ENCODE data around the gene CSNK1E.

Gene CSNK1E

GRCh38 chr22:38282397-38282796 is 34.8 kb downstream of the CSNK1E start:
- in situ Hi-C loops (cut with HindIII; ENCODE audit: low sequenced_read_pairs) = no loop called here

DNA sequence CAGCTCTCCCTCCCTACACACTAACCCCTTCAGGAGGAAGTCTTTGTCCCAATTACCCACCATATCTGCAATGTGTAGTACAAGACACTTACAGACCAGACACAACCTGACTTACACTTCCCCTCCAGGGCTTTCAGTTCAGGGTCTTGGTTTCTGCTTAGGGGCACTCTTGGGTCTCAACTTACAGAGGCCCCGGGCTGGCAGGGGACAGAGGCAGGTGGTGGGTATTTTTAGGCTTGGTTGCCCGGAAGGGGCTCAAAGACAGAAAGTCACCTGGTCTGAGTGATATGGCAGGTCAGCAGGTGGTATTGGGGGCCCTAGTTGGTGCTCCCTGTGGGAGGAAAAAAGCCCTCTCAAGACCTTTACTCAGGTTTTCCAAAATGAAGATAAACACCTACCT is 41.1 kb downstream of the CSNK1E start:
- in situ Hi-C loops (cut with HindIII; ENCODE audit: low sequenced_read_pairs) = no loop called here

- in situ Hi-C loops (cut with HindIII; ENCODE audit: low sequenced_read_pairs) = no loop called here
These were observed 44.0 kb downstream of the CSNK1E start for GRCh38 chr22:38273135-38273826.

DNA sequence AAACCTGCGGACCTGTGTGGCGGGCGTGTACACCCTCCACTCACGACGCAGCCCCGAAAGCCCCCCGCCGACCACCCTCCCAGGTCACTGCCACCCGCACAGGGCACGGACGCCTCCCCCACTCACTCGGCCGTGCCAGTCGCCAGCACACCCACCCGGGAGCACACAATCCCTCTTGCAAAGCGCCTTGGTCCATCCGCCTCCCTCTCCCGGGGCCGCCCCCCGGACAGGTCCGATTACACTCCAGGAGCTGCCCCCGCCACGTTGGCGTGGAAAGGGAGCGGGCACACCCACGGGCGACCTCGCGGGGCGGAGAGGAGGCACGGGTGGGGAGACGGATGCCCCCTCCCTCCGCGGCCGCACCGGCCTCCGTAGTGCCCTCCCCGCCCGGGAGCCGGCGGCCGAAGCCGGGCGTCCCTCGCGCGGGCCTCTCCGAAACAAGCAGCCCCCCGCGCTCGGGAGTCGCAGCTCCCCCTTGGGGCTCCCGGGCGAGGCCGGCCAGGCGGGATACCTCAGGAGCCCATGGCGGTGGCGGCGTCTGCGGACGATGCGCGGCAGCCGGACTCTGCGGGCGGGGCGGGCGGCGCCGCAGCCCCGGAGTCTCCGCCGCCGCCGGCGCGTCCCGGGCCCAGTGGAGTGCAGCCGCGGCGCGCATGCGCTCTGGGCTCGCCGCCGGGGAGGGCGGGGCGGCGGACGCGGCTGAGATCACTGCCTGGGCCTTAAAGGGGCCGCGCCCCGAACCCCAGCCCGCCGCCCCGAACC is 44.7 kb downstream of the CSNK1E start, which contains the start of gene TMEM184B:
TSS of gene TMEM184B (minus strand) at position 638 of the 762 bp plus-strand sequence. CDS start 25,049 bp downstream, outside the sequence.
- in situ Hi-C loops (cut with HindIII; ENCODE audit: low sequenced_read_pairs) = no loop called here

DNA sequence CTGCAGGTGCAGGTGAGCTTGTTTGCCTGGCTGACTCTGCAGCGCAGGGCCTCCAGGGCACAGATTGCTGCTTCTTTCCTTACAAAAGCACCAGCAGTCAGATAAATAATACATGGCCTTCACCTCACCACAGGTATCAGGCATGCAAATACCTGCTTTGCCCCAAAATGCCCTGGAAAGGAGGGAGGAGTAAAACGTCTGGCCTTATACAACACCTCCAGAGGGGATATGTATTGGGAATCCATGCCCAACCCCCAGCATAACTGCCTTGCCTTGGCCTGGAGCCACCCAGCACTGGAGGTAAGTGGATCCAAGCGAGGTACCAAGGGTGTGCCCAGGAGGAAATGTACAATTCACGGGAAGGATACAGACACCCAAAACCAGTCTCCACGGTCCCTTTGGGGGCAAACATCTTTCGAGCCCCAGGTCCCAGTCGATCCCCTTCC is 45.3 kb downstream of the CSNK1E start:
- in situ Hi-C loops (cut with HindIII; ENCODE audit: low sequenced_read_pairs) = no loop called here

DNA sequence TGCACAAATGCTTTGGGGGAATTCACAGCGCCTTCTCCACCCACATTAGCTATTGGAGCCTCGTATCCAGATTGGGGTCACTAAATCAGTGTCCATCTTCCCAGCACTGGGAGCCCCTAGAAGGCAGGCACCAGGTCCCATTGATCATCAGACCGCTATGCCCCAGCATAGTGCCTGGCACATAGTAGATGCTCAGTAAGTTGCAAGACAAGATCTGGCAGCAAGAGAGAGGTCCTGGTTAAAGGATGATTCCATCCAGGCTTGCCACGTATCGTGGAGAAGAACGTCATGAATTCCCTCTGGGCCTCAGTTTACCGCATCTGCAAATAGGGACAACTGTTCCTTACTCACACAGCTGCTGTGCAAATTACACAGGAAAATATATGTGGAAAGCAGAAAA is 46.1 kb downstream of the CSNK1E start:
- in situ Hi-C loops (cut with HindIII; ENCODE audit: low sequenced_read_pairs) = no loop called here

GRCh38 chr22:38270091-38270992 is 46.9 kb downstream of the CSNK1E start:
- in situ Hi-C loops (cut with HindIII; ENCODE audit: low sequenced_read_pairs) = no loop called here

DNA sequence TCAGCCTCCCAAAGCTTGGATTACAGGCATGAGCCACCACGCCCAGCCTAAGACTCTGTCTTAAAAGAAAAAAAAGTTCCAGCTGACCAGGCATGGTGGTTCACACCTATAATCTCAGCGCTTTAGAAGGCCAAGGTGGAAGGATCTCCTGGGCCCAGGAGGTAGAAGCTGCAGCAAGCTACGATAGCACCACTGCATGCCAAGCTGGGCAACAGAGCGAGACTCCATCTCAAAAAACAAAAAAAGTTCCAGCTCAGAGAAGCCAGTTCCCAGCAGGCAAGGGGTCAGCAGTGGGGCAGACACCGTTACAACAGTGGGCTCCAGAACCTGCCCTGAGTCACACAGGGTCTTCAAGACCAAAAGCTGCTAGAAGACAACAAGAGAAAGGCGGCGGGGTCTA is 47.8 kb downstream of the CSNK1E start:
- in situ Hi-C loops (cut with HindIII; ENCODE audit: low sequenced_read_pairs) = no loop called here

- in situ Hi-C loops (cut with HindIII; ENCODE audit: low sequenced_read_pairs) = no loop called here
These were observed 50.1 kb downstream of the CSNK1E start for GRCh38 chr22:38267086-38267485.

GRCh38 chr22:38266120-38266519 is 51.1 kb downstream of the CSNK1E start:
- in situ Hi-C loops (cut with HindIII; ENCODE audit: low sequenced_read_pairs) = no loop called here

DNA sequence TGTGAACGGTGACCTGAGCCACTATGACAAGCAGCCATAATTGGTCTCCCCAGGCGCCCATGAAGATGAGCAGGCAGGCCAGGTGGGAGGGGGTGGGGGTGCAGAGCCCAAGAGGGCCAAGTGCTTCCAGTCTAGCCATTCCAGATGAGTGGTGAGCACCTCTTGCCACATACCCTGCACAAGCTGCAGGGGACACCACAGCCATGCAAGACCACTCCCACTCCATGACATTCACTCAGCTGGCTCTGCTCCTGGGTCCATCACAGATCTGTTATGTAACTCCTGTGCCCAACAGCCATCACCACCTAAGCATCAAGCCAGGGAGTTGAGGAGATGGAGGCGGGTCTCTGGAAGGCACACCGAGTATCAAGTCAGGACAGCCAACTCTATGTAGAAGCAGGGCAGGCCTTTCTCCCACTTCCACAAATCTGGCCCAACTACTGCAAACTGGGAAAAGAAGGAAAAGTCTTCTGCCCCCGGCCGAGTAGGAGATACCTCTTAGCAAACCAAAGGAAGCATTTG is 52.9 kb downstream of the CSNK1E start:
- in situ Hi-C loops (cut with HindIII; ENCODE audit: low sequenced_read_pairs) = no loop called here

- in situ Hi-C loops (cut with HindIII; ENCODE audit: low sequenced_read_pairs) = no loop called here
These were observed 55.0 kb downstream of the CSNK1E start for GRCh38 chr22:38262051-38262795.

DNA sequence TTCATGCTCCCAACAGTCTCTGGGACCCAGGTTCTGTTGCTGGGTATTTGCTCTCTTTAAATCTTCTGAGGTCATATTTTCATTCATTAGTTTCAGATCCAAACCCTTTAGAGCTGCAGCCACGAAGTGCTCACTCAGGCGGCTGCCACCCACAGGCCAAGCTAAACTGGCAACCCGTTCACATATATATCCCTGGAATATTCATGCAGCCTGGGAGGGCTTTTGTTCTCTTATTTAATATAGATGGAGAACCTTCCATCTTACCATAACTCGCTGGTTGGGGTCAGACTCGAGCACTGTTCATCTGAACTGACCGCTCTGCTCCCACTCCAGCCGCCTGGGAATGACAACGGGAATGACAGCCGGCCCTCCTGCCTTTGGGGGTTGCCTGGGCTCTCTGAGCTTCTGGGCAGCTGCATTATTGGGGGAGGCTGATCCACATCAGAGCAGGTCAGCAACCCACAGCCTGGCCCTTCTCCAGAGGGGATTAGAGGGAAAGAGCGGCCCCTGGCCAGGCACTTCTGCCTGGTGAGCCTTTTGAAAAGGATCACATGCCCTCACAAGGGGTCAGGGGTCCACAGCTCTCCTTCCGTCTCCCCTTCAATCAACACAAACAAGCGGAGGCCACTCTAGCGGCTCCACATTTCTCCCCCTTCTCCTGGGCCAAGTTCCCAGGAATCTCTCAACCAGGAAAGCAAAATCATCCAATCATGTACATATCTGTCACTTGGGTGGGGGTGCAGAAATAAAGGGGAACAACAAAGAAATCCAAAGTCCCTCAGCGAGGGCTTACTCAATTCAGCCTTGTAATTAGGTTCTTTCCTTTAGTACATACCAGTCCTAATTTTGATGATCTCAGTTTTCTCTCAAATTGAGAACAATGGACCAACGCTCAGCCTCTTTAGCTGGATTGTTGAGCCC is 56.2 kb downstream of the CSNK1E start:
- in situ Hi-C loops (cut with HindIII; ENCODE audit: low sequenced_read_pairs) = no loop called here

- in situ Hi-C loops (cut with HindIII; ENCODE audit: low sequenced_read_pairs) = no loop called here
These were observed 57.9 kb downstream of the CSNK1E start for GRCh38 chr22:38259370-38259769.

GRCh38 chr22:38258895-38259294 is 58.3 kb downstream of the CSNK1E start:
- in situ Hi-C loops (cut with HindIII; ENCODE audit: low sequenced_read_pairs) = no loop called here

DNA sequence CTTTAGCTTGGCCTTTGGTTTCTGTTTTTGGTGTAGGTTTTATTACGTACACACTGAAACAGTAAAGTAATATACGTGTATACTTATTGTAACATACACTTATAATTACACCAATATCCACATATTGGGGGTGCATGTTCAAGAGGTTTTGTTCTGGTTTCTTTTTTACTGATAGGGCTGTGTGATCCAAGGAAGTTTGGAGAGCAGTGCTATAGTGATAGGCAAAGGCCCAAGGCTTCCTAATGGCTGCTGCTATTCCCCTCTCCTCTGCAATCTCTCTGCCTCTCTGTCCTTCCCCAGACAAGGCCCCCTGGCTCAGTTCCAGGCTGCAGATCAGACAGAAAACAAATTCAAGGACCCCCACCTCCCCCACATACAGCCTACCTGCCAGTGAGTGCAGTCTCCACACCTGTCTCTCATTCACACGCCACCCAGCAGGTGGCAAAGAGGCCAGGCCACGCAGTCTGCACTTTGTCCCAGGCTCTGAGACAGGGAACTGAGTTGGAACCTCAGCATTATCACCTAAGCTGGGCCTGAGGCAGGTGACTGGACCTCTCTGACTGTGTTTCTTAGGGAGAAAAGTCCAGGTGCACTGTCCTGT is 59.5 kb downstream of the CSNK1E start:
- in situ Hi-C loops (cut with HindIII; ENCODE audit: low sequenced_read_pairs) = no loop called here

GRCh38 chr22:38257181-38257580 is 60.1 kb downstream of the CSNK1E start:
- in situ Hi-C loops (cut with HindIII; ENCODE audit: low sequenced_read_pairs) = no loop called here

GRCh38 chr22:38255697-38256096 is 61.5 kb downstream of the CSNK1E start:
- in situ Hi-C loops (cut with HindIII; ENCODE audit: low sequenced_read_pairs) = no loop called here

DNA sequence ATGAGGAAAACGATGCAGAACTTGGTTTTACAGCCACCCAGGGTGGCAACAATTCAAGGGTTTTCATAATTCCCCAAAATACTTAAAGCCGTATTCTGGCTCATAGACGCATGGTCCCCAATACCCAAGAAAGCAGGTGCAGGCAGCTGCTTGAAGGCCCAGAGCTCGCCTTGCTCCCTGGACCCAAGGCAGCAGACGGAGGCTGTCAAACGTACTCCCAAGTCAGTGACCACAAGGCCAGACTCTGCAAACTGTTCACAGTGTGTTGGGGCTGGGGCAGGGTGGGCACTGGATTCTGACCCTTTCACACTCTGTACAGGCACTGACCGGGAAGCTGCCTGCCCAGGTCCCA is 65.9 kb downstream of the CSNK1E start:
- in situ Hi-C loops (cut with HindIII; ENCODE audit: low sequenced_read_pairs) = no loop called here

Data from DLD1 (cell line).